Muscle layer of duodenum (tissue), 2 donors: ENCODE data around the gene PRRG3.

Source experiments
- H3K27ac ChIP-seq: one replicate; pipeline ENCODE4 v1.7.0; 2013; ENCODE audit warnings: mild to moderate bottlenecking, low read length
- H3K27me3 ChIP-seq: one replicate; pipeline ENCODE4 v1.7.0; 2013; ENCODE audit warnings: low read depth, mild to moderate bottlenecking, control low read depth, low read length
- H3K36me3 ChIP-seq, 2 donors: one replicate each; pipeline ENCODE4 v1.7.0; 2013; ENCODE audit warnings: low read length in 2 of 2, control low read depth in 1 of 2, mild to moderate bottlenecking in 1 of 2; ENCODE audit not compliant: insufficient read depth in 2 of 2, control insufficient read depth in 1 of 2
- H3K4me1 ChIP-seq, 2 donors: one replicate each; pipeline ENCODE4 v1.7.0; 2013; ENCODE audit warnings: low read length in 2 of 2, mild to moderate bottlenecking in 2 of 2, control low read depth in 1 of 2, moderate library complexity in 1 of 2; ENCODE audit not compliant: insufficient read depth in 2 of 2, control insufficient read depth in 1 of 2
- H3K4me3 ChIP-seq, 2 donors: one replicate each; pipeline ENCODE4 v1.7.0; 2013; ENCODE audit warnings: low read length in 2 of 2, low read depth in 1 of 2, mild to moderate bottlenecking in 1 of 2
- H3K9me3 ChIP-seq, 2 donors: one replicate each; pipeline ENCODE4 v1.7.0; 2013; ENCODE audit warnings: low read length in 2 of 2, control low read depth in 1 of 2, mild to moderate bottlenecking in 1 of 2; ENCODE audit not compliant: control insufficient read depth in 1 of 2
- donor health status: healthy.

The PRRG3 gene

GRCh38 chrX:151745651-151746050 lies 50.4 kb downstream of the PRRG3 start:
- H3K4me3 ChIP-seq = no peak overlapping the region
- no peak overlapping the region for H3K27ac ChIP-seq
- no peaks in the 10 kb centered on the region for H3K36me3 ChIP-seq
- H3K9me3 ChIP-seq = no peaks in the 10 kb centered on the region
- no peaks in the 10 kb centered on the region for H3K27me3 ChIP-seq
- no peaks in the 10 kb centered on the region for H3K4me1 ChIP-seq

GRCh38 chrX:151746502-151746901 lies 51.2 kb downstream of the PRRG3 start:
- no peaks in the 10 kb centered on the region for H3K36me3 ChIP-seq
- H3K27me3 ChIP-seq = no peaks in the 10 kb centered on the region
- H3K27ac ChIP-seq = no peak overlapping the region
- no peak overlapping the region for H3K4me3 ChIP-seq
- H3K4me1 ChIP-seq = no peaks in the 10 kb centered on the region
- H3K9me3 ChIP-seq = no peaks in the 10 kb centered on the region

GRCh38 chrX:151750511-151750910 lies 55.3 kb downstream of the PRRG3 start:
- H3K36me3 ChIP-seq = no peaks in the 10 kb centered on the region
- H3K4me1 ChIP-seq = no peaks in the 10 kb centered on the region
- no peaks in the 10 kb centered on the region for H3K9me3 ChIP-seq
- H3K27ac ChIP-seq = no peak overlapping the region
- no peak overlapping the region for H3K4me3 ChIP-seq
- H3K27me3 ChIP-seq = no peaks in the 10 kb centered on the region

GRCh38 chrX:151752847-151753246 lies 57.6 kb downstream of the PRRG3 start:
- Histone ChIP-seq H3K9me3 (no peaks in the 10 kb centered on the region), H3K27me3 (no peaks in the 10 kb centered on the region), H3K4me3 (no peak overlapping the region), H3K36me3 (no peaks in the 10 kb centered on the region), H3K4me1 (no peaks in the 10 kb centered on the region), H3K27ac (no peak overlapping the region)

GRCh38 chrX:151753313-151754046 lies 58.2 kb downstream of the PRRG3 start:
- H3K27ac ChIP-seq = no peak overlapping the region
- no peaks in the 10 kb centered on the region for H3K36me3 ChIP-seq
- H3K9me3 ChIP-seq = no peaks in the 10 kb centered on the region
- H3K4me1 ChIP-seq = no peaks in the 10 kb centered on the region
- H3K27me3 ChIP-seq = no peaks in the 10 kb centered on the region
- no peak overlapping the region for H3K4me3 ChIP-seq

- no peaks in the 10 kb centered on the region for H3K27me3 ChIP-seq
- H3K4me3 ChIP-seq = no peak overlapping the region
- no peaks in the 10 kb centered on the region for H3K36me3 ChIP-seq
- no peaks in the 10 kb centered on the region for H3K4me1 ChIP-seq
- H3K9me3 ChIP-seq = no peaks in the 10 kb centered on the region
- H3K27ac ChIP-seq = no peak overlapping the region
Measured at GRCh38 chrX:151754047-151754429, 58.8 kb downstream of the PRRG3 start.

GRCh38 chrX:151754641-151755215 lies 59.5 kb downstream of the PRRG3 start:
- no peak overlapping the region for H3K27ac ChIP-seq
- H3K36me3 ChIP-seq = no peaks in the 10 kb centered on the region
- H3K27me3 ChIP-seq = no peaks in the 10 kb centered on the region
- H3K4me1 ChIP-seq = no peaks in the 10 kb centered on the region
- H3K9me3 ChIP-seq = no peaks in the 10 kb centered on the region
- H3K4me3 ChIP-seq = no peak overlapping the region
